Natural killer cell (primary cell): ENCODE data around the gene CENATAC. TPM values are rescaled to one million over a fixed set of nuclear protein-coding genes. Genes with fewer than 3 reads are reported as not detected.
"Not testable (repeated sequence)": the region's sequence is repeated elsewhere in the genome, so short reads cannot be mapped to it uniquely, and the experiment has no call there.

Source experiments
- ATAC-seq, 3 donors: fragments of 150-1000 bp in 2 of 3; fragments of 200-7000 bp in 1 of 3; cut with Tn5 transposase; 1 replicate in 1 of 3; 2 replicates in 2 of 3; pipeline ENCODE4 v1.10.0; 2021; ENCODE audit warnings: mild to moderate bottlenecking in 2 of 3, moderate library complexity in 2 of 3
- DNase-seq, 2 donors: peaks; one replicate each; pipeline versions ENCODE4 v3.0.0 to v3.0.0-alpha.2; 2013 to 2021; ENCODE audit warnings: mixed read lengths in 1 of 2
- H3K27ac ChIP-seq: one replicate; pipeline ENCODE4 v1.5.1; 2013; ENCODE audit warnings: mild to moderate bottlenecking, low read length
- H3K27me3 ChIP-seq: one replicate; pipeline ENCODE4 v1.6.1; 2013; ENCODE audit warnings: low read length; ENCODE audit not compliant: control insufficient read depth, insufficient read depth
- H3K36me3 ChIP-seq: one replicate; pipeline ENCODE4 v1.6.1; 2013; ENCODE audit warnings: low read length; ENCODE audit not compliant: control insufficient read depth, insufficient read depth
- H3K4me1 ChIP-seq: one replicate; pipeline ENCODE4 v1.6.1; 2013; ENCODE audit warnings: low read length; ENCODE audit not compliant: control insufficient read depth, insufficient read depth
- H3K4me3 ChIP-seq: one replicate; pipeline ENCODE4 v1.5.1; 2013; ENCODE audit warnings: low read length
- H3K9me3 ChIP-seq: one replicate; pipeline ENCODE4 v1.6.1; 2013; ENCODE audit warnings: low read length; ENCODE audit not compliant: control insufficient read depth, insufficient read depth
- H3K27ac Mint-ChIP-seq, 2 donors: one replicate each; pipeline ENCODE4 v1.8.0; 2022; ENCODE audit warnings: mild to moderate bottlenecking in 2 of 2, mixed read lengths in 2 of 2, moderate library complexity in 1 of 2
- H3K27me3 Mint-ChIP-seq, 2 donors: one replicate each; pipeline ENCODE4 v1.8.0; 2022; ENCODE audit warnings: low read depth in 2 of 2, mixed read lengths in 2 of 2
- H3K36me3 Mint-ChIP-seq: one replicate; pipeline ENCODE4 v1.8.0; 2022; ENCODE audit warnings: mixed read lengths
- H3K4me1 Mint-ChIP-seq, 2 donors: one replicate each; pipeline ENCODE4 v1.8.0; 2022; ENCODE audit warnings: mixed read lengths in 2 of 2
- H3K4me3 Mint-ChIP-seq: one replicate; pipeline ENCODE4 v1.8.0; 2022; ENCODE audit warnings: mild to moderate bottlenecking, moderate library complexity, mixed read lengths
- H3K9me3 Mint-ChIP-seq, 2 donors: one replicate each; pipeline ENCODE4 v1.8.0; 2022; ENCODE audit warnings: mixed read lengths in 2 of 2
- CTCF ChIP-seq: fragments of 200-600 bp; IDR thresholded peaks from one replicate; pipeline ENCODE4 v1.8.0; 2022; ENCODE audit warnings: antibody characterized with exemption
- WGBS: methylation state at CpG from one replicate; pipeline ENCODE4 v1.1.7; 2013; ENCODE audit warnings: missing lambda C conversion rate; ENCODE audit not compliant: insufficient coverage; 5-methylcytosine and 5-hydroxymethylcytosine counted together
- intact Hi-C: fragments of 100-400 bp; cut with micrococcal nuclease; formaldehyde crosslinking; loops from one replicate; pipeline ENCODE4 v1.14.2; 2022
- total RNA-seq, 4 donors: library from RNA; stranded (reverse); fragments of 120-200 nt in 1 of 4; gene quantifications; one replicate each; pipeline versions ENCODE4 v1.2.3 to v1.2.4, GENCODE V29; 2013 to 2022

Gene CENATAC
- total RNA-seq, 3 donors from 2014 or later (not counting 1 experiment from before 2014, with no cell fraction given), result 121 to 143 (median 122) TPM

- H3K4me1 ChIP-seq, result no peaks in the 10 kb centered on the region
- WGBS, result 26% methylated on average over 9 of the region's 9 CpGs
- H3K4me3 ChIP-seq, result no peak overlapping the region
- H3K27ac ChIP-seq, result no peak overlapping the region
- no peak for TF ChIP-seq CTCF
- H3K4me3 Mint-ChIP-seq, result no peak overlapping the region
- no peak for DNase-seq
- H3K9me3 Mint-ChIP-seq, result no peaks in the 10 kb centered on the region
- H3K36me3 ChIP-seq, result no peaks in the 10 kb centered on the region
- H3K9me3 ChIP-seq, result no peaks in the 10 kb centered on the region
- no peaks in the 10 kb centered on the region for H3K27me3 ChIP-seq
- no peak overlapping the region for H3K27ac Mint-ChIP-seq
- no peaks in the 10 kb centered on the region for H3K36me3 Mint-ChIP-seq
- peaks cover 0 to 6% of the 10 kb centered on the region in 2 donors for H3K4me1 Mint-ChIP-seq
- intact Hi-C loops, result no loop called here
- H3K27me3 Mint-ChIP-seq, result peaks cover 7 to 20% of the 10 kb centered on the region in 2 donors
- no peak for ATAC-seq
These were observed 18.5 kb upstream of the CENATAC start for GRCh38 chr11:118979434-118979833.

- Histone ChIP-seq H3K9me3 (no peaks in the 10 kb centered on the region), H3K36me3 (no peaks in the 10 kb centered on the region), H3K4me1 (no peaks in the 10 kb centered on the region), H3K4me3 (no peak overlapping the region), H3K27me3 (no peaks in the 10 kb centered on the region), H3K27ac (no peak overlapping the region)
- H3K27ac Mint-ChIP-seq, result no peak overlapping the region
- H3K4me1 Mint-ChIP-seq, result no peaks in the 10 kb centered on the region
- no peaks in the 10 kb centered on the region for H3K9me3 Mint-ChIP-seq
- WGBS, result 58% methylated on average over 21 of the region's 21 CpGs
- H3K36me3 Mint-ChIP-seq, result no peaks in the 10 kb centered on the region
- TF ChIP-seq CTCF, result no peak
- intact Hi-C loops, result no loop called here
- peaks cover 0 to 14% of the 10 kb centered on the region in 2 donors for H3K27me3 Mint-ChIP-seq
- DNase-seq (no peak), ATAC-seq (no peak)
- no peak overlapping the region for H3K4me3 Mint-ChIP-seq
These were observed 17.6 kb upstream of the CENATAC start for GRCh38 chr11:118980191-118980881.

GRCh38 chr11:118984337-118984736 is 13.6 kb upstream of the CENATAC start:
- H3K36me3 Mint-ChIP-seq, ATAC-seq, H3K4me1 Mint-ChIP-seq, H3K4me3 ChIP-seq, H3K4me3 Mint-ChIP-seq, intact Hi-C loops, DNase-seq, H3K36me3 ChIP-seq, H3K27ac Mint-ChIP-seq, H3K27me3 ChIP-seq, H3K27ac ChIP-seq, H3K9me3 ChIP-seq, H3K9me3 Mint-ChIP-seq, H3K27me3 Mint-ChIP-seq, H3K4me1 ChIP-seq: not testable (repeated sequence)
- WGBS, result 87% methylated on average over 8 of the region's 8 CpGs

GRCh38 chr11:118984825-118985224 is 13.1 kb upstream of the CENATAC start:
- WGBS, result 74% methylated on average over 2 of the region's 2 CpGs
- no peaks in the 10 kb centered on the region for H3K27me3 ChIP-seq
- Mint-ChIP-seq H3K4me1 (no peaks in the 10 kb centered on the region), H3K4me3 (no peak overlapping the region), H3K36me3 (no peaks in the 10 kb centered on the region), H3K27ac (no peak overlapping the region), H3K9me3 (no peaks in the 10 kb centered on the region), H3K27me3 (no peaks in the 10 kb centered on the region)
- no peaks in the 10 kb centered on the region for H3K4me1 ChIP-seq
- no peak overlapping the region for H3K27ac ChIP-seq
- intact Hi-C loops, result no loop called here
- H3K36me3 ChIP-seq, result no peaks in the 10 kb centered on the region
- TF ChIP-seq CTCF, result no peak
- no peaks in the 10 kb centered on the region for H3K9me3 ChIP-seq
- ATAC-seq (no peak), DNase-seq (no peak)
- H3K4me3 ChIP-seq, result no peak overlapping the region
